Heart right ventricle (tissue), 16 donors: ENCODE measurements around the gene ARHGEF17. TPM values are rescaled to one million over a fixed set of nuclear protein-coding genes. Genes with fewer than 3 reads are reported as not detected.

Experiments used
- ATAC-seq, 8 donors: fragments of 200-7000 bp; cut with Tn5 transposase; one replicate each; pipeline ENCODE4 v1.9.1; 2020; ENCODE audit warnings: mild to moderate bottlenecking in 8 of 8, moderate library complexity in 8 of 8, moderate number of reproducible peaks in 1 of 8
- DNase-seq, 2 donors: peaks; one replicate each; pipeline ENCODE4 v3.0.0-alpha.2; 2020
- H3K27ac ChIP-seq, 10 donors: fragments of 200-600 bp; sonication (generic) in 2 of 10; one replicate each; pipeline versions ENCODE4 v1.5.0 to v1.8.0; 2020 to 2022; ENCODE audit warnings: mild to moderate bottlenecking in 3 of 10
- H3K27me3 ChIP-seq, 7 donors: fragments of 200-600 bp; one replicate each; pipeline ENCODE4 v1.8.0; 2021 to 2022; ENCODE audit warnings: mild to moderate bottlenecking in 2 of 7
- H3K36me3 ChIP-seq, 9 donors: fragments of 200-600 bp; sonication (generic) in 1 of 9; one replicate each; pipeline versions ENCODE4 v1.5.0 to v1.8.0; 2020 to 2022; ENCODE audit warnings: mild to moderate bottlenecking in 2 of 9
- H3K4me1 ChIP-seq, 9 donors: fragments of 200-600 bp; sonication (generic) in 1 of 9; one replicate each; pipeline versions ENCODE4 v1.5.0 to v1.8.0; 2020 to 2022; ENCODE audit warnings: mild to moderate bottlenecking in 4 of 9
- H3K4me3 ChIP-seq, 10 donors: fragments of 200-600 bp; sonication (generic) in 2 of 10; one replicate each; pipeline versions ENCODE4 v1.5.0 to v1.8.0; 2020 to 2022; ENCODE audit warnings: mild to moderate bottlenecking in 7 of 10, moderate library complexity in 2 of 10
- H3K9me3 ChIP-seq, 11 donors: fragments of 200-600 bp in 10 of 11; sonication (generic) in 2 of 11; one replicate each; pipeline versions ENCODE4 v1.5.0 to v1.8.0; 2013 to 2022; ENCODE audit warnings: mild to moderate bottlenecking in 2 of 11, control low read depth in 1 of 11, moderate library complexity in 1 of 11
- WGBS, 2 donors: extraction: QIAGEN DNeasy Blood & Tissue Kit; methylation state at CpG; one replicate each; pipeline ENCODE4 v1.1.7; 2013; ENCODE audit warnings: inconsistent platforms in 1 of 2; 5-methylcytosine and 5-hydroxymethylcytosine counted together
- intact Hi-C, 10 donors: fragments of 100-400 bp; cut with DNase I; formaldehyde crosslinking; loops; one replicate each; pipeline versions ENCODE4 v1.11.1 to v1.14.2; 2022
- polyA plus RNA-seq, 2 donors: library from polyadenylated mRNA; stranded (reverse); fragments of 200-250 nt; gene quantifications; one replicate each; pipeline ENCODE4 v1.2.3, GENCODE V29; 2013
- total RNA-seq, 10 donors: library from RNA; stranded (reverse); fragmentation: NEBNext Ultra II Directional in 3 of 10; extraction: Animal tissue kit (Norgen Biotek cat#: 25700) in 3 of 10; gene quantifications; one replicate each; pipeline versions ENCODE4 v1.2.1 to v1.2.4, GENCODE V29; 2021 to 2023
- TF ChIP-seq, protein P1 (sequence below), 9 donors: fragments of 200-600 bp; sonication (generic) in 2 of 9; IDR thresholded peaks; one replicate each; pipeline versions ENCODE4 v1.5.0 to v1.8.0; 2021 to 2022; ENCODE audit warnings: antibody characterized with exemption in 9 of 9, mild to moderate bottlenecking in 5 of 9, moderate library complexity in 1 of 9
- donor health status: Arrhythmogenic right ventricular cardiomyopathy.
- donor health status: ischemic (EF 13 %, LVEDD 7.1; RV severe dilation, severe dysfunction).
- donor health status: healthy with polysubstance abuse.
- donor health status: DM: no; HTN: yes; CAD: no.
- donor health status: DM: no; HTN: no; CAD: no.
- donor health status: ischemic (EF 25% LVEDD 6.9; RV normal size, moderate dysfunction).
- donor health status: ischemic (EF 25% LVEDD 5.7; RV mildly dilated, moderate dysfunction).
- donor health status: healthy.
- donor health status: DM: yes; HTN: yes; CAD: no.
- donor health status: Ischemic cardiomyopathy.
- donor health status: ischemic (EF 35%, LVEDD 5.7; RV mildly dilated, moderate dysfunction).
- donor health status: nonischemic (EF 11% LVEDD 7.7; RV severe dilation, severe dysfunction).
- donor health status: DM: yes; HTN: yes; CAD: no.
- donor health status: PGD.
- donor health status: ischemic (EF 29% LVEDD 5.4; RV normal size, mild dysfunction).
- donor health status: nonischemic (EF 23%, LVEDD 6.1; RV moderate dilation, normal function).

The ARHGEF17 gene
- total and polyA plus RNA-seq, 12 donors: 38.6 to 67.4 (median 51.2) TPM

- DNase-seq (no peak), ATAC-seq (no peak)
- intact Hi-C loops: no loop called here
- no peaks in the 10 kb centered on the region for H3K9me3 ChIP-seq
- no peaks in the 10 kb centered on the region for H3K27me3 ChIP-seq
- H3K27ac ChIP-seq: peak overlapping the region in 9 of 10 donors; percentile 62 to 90 (median 80)
- WGBS, 2 donors: 79 to 84% methylated on average over 11 of the region's 11 CpGs
- H3K4me1 ChIP-seq: peaks cover 37 to 95% (median 73%) of the 10 kb centered on the region in 9 donors
- TF ChIP-seq, protein P1, sequence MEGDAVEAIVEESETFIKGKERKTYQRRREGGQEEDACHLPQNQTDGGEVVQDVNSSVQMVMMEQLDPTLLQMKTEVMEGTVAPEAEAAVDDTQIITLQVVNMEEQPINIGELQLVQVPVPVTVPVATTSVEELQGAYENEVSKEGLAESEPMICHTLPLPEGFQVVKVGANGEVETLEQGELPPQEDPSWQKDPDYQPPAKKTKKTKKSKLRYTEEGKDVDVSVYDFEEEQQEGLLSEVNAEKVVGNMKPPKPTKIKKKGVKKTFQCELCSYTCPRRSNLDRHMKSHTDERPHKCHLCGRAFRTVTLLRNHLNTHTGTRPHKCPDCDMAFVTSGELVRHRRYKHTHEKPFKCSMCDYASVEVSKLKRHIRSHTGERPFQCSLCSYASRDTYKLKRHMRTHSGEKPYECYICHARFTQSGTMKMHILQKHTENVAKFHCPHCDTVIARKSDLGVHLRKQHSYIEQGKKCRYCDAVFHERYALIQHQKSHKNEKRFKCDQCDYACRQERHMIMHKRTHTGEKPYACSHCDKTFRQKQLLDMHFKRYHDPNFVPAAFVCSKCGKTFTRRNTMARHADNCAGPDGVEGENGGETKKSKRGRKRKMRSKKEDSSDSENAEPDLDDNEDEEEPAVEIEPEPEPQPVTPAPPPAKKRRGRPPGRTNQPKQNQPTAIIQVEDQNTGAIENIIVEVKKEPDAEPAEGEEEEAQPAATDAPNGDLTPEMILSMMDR (IDR thresholded peaks at IDR 0.05): no peak
- H3K36me3 ChIP-seq: peaks cover 0 to 13% (median 0%) of the 10 kb centered on the region in 9 donors
- H3K4me3 ChIP-seq: no peak overlapping the region
Observed at GRCh38 chr11:73333173-73333572, 25.1 kb downstream of the ARHGEF17 start.

DNA sequence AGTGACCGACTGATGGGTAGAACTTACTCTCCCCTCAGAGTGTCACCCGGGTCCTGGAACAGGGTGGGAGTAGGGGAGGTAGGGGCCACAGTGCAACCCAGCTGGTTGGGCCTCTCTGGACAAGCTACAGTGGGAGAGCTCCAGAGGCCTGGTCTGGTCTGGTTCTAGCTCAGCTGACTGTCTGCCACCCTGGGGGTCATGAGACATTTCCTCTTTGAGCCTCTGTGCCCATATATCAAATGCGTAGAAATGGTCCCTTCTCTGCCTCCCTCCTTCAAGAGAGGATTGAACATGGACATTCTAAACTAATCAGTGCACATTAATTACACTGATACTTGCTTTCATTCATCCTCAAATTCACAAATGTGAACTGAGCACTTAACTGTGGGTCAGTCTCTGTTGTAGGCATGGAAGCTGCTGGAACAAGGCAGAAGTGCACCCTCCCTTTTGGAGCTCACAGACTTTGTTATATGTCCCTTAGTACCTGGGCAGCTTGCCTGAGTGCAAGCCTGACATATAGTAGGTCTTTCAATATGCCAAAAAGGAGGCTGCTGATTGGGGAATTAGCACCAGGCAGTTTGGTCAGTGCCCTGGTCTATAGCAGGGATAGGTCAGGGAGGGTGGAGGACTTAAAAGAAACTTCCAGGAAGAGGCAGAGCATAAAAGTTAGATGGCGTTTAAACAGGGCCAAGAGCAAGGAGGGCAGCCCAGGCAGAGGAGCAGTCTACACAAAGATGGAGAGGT lies 25.7 kb downstream of the ARHGEF17 start:
- TF ChIP-seq, protein P1 (IDR thresholded peaks at IDR 0.05): no peak
- Histone ChIP-seq H3K27ac (peak overlapping the region; percentile 45 to 90 (median 78)), H3K36me3 (peaks cover 0 to 13% (median 0%) of the 10 kb centered on the region in 9 donors), H3K4me1 (peaks cover 37 to 95% (median 66%) of the 10 kb centered on the region in 9 donors), H3K9me3 (no peaks in the 10 kb centered on the region), H3K27me3 (no peaks in the 10 kb centered on the region), H3K4me3 (peak overlapping the region in 2 of 10 donors; percentile 16 to 17)
- DNase-seq (no peak), ATAC-seq (peak in 3 of 8 donors; percentile 1 to 23 (median 2))
- 61% methylated on average over 4 of the region's 4 CpGs for WGBS, 2 donors
- intact Hi-C loops: loop anchor here in 3 of 10 donors (1.0 to 2.0 kb wide), 2 partner anchors 27 kb away; no protein-coding TSS in a partner anchor

DNA sequence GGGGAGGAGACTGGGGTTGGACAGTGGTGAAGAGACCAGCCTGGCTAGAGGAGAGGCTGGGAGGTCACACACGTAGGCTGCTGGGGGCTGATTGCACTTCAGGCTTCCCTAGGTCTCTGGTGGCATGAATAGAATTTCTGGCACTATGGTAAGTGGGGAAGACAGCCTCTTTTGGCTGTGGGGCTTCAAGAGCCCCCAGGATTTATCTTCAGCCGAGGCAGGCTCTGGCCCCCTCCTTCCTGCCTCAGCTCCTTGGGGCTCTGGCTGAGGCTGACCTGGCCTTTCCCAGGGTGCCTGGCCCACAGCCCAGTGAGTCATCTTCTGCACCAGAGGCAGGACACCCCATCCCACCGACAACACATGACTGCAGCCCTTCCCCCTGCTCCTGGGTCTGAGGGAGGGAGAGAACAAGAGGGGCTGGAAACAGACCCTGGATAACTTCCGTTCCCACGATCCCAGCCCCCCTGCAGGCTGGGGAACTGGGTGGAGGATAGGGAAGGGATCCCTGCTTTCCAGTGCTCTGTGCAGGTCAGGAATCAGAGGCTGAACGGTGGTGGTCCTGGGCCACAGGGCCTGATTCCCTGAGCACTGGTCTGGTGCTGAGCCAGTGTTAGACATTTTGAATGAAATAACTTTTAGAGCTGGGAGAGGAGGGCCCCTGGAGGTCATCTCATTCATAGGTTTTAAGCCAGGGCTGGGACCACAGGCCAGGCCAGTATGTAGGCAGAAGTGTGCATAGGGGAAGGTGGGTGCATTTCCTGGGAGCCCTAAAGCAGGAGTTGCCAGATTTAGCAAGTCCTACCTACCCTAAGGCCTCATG lies 26.5 kb downstream of the ARHGEF17 start:
- peak; percentile 59 to 89 (median 84) for ATAC-seq
- Histone ChIP-seq H3K4me3 (peak overlapping the region in 4 of 10 donors; percentile 9 to 25 (median 18)), H3K4me1 (peaks cover 37 to 94% (median 63%) of the 10 kb centered on the region in 9 donors)

More for the DNA sequence above, 26.5 kb downstream of the ARHGEF17 start:
- Histone ChIP-seq H3K9me3 (no peaks in the 10 kb centered on the region), H3K27ac (peak overlapping the region; percentile 45 to 90 (median 78)), H3K27me3 (no peaks in the 10 kb centered on the region), H3K36me3 (peaks cover 0 to 13% (median 0%) of the 10 kb centered on the region in 9 donors)
- WGBS, 2 donors: 9 to 11% methylated on average over 6 of the region's 6 CpGs
- TF ChIP-seq, protein P1 (IDR thresholded peaks at IDR 0.05): no peak
- intact Hi-C loops: loop anchor here in 9 of 10 donors (1.0 to 2.0 kb wide), 3 partner anchors 27 to 39 kb away; no protein-coding TSS in a partner anchor
- peak; percentile 87 to 90 for DNase-seq
